Measurements from ENCODE around the gene ZNF469.

Gene ZNF469

DNA sequence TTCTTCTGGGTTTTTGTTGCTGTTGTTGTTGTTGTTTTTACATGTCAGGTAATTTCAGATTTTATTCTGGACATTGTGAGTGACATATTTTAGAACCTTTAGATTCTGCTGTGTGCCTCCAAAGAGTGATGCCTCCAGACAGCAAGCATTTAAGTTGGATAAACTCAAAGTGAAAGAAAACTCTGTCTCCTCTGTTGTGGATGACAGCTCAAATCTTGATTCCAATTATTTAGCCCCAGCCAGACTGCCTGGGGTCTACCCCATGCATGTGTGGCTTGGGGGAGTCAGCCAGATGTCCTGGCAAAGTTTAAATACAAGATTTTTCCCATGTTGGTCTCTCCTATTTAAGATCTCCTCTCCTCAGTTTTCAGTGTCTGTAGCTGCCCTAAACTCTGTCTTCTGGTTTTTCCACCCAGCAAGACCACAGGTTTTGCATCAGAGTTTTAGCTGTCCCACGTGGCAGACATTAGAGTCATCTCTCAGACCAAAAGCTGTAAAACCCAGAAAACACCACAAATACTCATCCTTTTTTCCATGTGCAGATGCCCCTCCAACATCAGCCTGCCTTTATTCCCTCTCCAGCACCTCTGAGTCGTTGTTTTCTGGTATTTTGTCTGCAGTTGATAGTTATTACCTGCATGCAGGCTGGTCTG is 19.4 kb upstream of the ZNF469 start:
- no peak for DNase-seq

DNA sequence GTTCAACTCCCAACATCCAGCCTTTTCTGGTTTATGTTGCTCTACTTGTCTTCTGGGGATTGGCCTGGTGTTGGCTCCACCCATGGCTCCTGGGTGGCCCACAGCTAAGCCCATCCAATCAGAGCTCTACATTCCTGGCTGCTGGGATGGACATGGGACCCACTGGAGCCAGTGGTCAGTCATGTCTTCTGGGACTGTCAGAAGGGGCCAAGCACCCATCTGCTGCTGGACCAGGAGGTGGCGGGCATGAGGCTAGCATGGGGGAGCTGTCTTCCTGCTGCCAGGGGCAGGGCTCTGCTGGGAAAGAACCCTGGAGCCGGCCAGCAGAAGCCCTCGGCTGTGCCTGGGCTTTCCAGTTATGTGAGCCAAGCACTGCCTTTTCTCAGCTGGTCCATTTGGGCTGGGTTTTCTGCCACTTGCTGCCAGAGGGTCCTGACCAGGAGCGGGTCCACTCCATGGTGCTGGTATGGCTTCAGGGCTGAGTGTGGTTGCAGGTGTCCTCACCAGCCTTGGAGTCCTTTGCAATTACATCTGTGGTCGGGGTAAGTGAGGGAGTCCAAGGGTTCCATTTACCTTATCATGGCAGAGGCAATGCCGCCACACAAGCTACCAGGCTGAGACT is 17.4 kb upstream of the ZNF469 start:
- no peak for DNase-seq

DNA sequence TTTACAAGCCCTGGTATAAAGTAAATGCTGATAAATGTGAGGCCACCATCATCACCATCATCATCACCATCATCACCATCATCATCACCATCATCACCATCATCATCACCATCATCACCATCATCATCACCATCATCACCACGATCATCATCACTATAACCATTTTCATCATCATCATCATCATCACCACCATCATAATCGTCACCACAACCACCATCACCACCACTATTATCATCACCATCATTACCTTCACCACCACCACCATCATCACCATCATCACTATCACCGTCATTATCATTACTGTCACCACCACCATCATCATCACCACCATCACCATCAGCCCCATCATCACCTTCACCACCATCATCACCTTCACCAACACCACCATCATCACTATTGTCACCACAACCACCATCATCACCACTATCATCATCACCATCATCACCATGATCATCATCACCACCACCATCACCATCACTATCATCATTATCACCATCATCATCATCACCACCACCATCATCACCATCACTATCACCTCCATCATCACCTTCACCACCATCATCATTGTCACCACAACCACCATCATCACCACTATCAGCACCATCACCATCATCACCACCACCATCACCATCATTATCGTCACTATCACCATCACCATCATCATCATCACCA is 16.6 kb upstream of the ZNF469 start:
- DNase-seq, result no peak

DNA sequence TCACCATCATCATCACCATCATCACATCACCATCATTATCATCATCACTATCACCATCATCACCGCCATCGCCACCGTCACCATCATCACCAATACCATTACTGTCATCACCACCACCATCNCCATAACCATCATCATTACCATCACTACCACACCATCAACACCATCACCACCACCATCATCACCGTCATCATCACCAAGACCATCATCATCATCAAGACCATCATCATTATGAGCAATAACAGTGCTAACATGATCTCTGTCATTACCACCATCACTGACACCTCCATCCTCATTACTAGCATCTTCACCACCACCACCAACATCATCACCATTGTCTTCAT is 16.1 kb upstream of the ZNF469 start:
- no peak for DNase-seq

DNA sequence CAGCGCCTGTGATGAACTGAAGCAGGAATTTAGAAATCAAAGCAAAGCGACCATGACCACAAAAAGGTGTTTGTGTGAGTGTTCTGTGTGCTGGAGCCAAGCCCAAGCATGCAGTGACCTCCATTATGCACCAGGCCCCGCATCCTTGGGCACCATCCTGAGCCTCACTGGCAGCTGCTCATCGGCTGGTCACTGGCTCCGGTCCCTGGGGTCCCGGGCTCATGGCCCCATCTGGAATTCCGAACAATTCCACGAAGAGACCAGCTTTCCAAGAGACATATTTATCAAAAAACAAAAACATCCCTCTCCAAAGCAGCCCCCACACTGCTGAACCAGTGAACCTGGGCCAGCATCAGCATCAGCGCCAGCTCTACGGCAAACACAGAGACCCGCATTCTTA is 15.2 kb upstream of the ZNF469 start:
- DNase-seq, result no peak

DNA sequence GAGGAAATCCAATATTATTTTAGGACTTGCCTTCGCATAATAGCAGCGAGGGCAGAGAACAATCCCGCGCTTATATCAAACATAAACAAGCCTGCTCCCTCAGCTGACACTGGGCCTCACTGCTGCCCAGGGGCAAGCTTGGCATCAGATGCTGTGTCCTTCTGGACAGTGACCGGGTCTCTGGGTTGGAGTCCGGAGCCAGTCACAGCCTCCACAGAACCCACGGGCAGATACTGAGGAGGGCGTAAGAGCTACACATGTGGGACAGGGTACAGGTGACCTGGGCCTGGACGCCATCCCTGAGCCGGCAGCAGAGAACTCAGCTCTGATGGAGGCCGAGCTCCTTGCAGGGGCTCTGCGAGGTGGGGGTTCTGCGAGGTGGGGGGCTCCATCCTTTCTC is 14.7 kb upstream of the ZNF469 start:
- no peak for DNase-seq

DNA sequence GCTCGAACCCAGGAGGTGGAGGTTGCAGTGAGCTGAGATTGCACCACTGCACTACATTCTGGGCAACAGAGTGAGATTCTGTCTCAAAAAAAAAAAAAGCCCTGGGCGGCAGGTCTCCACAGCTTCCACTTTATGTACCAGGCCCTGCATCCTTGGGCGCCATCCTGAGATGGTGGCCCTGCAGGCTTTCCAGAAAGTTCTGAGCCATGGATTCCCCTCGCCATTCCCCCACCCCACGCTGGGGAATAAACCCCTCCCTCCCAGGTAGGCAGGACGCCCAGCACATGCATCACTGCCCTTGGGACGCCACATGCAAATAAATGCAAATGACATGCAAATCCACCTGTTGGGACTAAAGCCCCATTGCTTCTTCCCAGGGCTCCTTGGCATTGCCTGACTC is 13.8 kb upstream of the ZNF469 start:
- no peak for DNase-seq

DNA sequence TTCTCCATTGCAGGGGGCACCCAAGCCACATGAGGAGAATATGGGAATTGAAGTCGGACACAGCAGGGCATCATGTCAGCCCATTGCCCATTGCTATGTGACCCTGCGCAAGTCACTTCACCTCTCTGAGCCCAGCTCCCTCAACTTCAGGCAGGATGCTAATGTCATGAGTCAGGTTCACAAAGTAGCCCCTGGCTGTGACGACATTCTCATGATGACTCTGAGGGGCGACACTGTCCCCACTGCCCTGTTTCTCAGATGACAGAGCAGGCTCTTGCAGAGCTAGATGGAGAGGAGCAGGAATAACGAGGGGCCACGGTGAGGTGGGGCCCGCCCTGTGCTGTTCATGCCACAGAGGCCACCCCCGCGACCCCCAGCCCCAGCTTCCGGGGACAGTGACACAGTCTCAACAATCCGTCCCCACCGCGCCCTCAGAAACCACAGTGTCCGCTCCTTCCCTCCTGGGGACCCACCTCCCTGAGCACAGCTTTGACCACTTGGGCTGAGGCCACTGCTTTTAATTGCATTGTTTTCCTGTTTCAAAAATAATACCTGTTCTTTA is 13.2 kb upstream of the ZNF469 start:
- no peak for DNase-seq

DNA sequence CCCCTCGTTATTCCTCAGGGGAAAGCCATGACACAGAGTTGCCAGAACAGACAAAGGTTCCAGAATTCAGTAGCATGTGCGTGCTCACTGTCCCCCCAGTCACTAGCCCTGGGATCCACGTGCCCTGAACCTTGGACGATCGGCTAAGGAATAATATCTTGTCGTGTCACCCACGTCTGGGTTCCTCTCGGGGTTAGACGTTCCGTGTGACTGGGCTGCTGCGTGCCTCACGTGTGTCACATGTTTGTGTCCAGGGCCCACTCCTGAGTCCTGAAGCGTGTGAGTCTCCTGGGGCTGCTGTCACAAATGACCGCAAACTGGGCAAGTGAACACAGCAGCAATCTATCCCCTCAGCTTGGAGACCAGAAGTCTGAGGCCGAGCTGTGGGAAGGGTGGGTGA is 12.4 kb upstream of the ZNF469 start:
- no peak for DNase-seq

DNA sequence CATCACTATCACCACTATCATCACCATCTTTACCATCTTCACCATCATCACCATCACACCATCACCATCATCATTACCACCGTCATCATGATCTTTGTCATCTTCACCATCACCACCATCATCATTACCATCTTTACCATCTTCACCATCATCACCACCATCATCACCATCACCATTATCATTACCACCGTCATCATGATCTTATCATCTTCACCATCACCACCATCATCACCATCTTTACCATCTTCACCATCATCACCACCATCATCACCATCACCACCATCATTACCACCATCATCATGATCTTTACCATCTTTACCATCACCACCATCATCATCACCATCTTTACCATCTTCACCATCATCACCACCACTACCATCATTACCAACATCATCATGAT is 10.2 kb upstream of the ZNF469 start:
- no peak for DNase-seq

DNA sequence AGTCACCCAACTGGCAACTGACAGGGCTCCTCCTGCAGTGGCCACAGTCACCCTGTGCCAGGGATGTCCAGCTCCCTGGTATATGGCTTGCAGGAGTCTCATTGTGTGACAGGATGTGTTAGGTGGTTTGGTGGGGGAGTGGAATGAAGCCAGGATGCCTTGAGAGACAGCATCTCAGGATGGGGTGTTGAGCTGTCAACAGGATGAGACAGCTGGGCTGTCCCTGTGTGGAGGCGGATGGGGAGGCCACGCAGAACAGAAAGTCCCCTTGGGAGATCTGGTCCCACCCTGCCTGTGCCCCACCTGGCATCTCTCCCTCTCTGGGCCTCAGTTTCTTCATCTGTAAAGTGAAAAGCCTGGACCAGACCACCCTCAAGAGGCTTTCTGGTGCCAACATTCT is 9.5 kb upstream of the ZNF469 start:
- no peak for DNase-seq

DNA sequence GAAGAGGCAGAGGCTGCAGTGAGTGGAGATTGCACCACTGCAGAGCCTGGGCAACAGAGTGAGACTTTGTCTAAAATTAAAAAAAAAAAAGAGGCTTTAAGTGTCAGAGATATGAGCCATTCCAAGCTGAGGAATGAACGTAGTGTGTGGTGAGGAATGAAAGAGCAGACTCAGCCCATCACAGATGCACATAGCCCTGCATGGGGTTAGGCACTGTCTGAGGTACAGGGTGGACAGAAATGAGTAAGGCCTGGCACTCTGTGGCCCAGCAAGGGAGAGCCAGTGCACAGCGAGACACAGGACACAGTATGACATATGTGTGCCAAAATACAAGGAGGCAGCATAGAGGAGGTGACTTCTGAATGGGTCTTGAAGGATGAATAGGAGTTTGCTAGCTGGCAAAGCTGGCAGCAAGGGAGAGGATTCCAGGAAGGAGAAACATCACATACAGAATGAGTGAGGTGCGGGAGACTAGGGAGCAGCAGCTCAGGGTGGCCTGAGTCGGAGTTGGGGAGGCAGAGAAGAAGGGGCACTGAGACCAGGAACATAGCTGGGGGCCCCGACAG is 8.7 kb upstream of the ZNF469 start:
- no peak for DNase-seq

DNA sequence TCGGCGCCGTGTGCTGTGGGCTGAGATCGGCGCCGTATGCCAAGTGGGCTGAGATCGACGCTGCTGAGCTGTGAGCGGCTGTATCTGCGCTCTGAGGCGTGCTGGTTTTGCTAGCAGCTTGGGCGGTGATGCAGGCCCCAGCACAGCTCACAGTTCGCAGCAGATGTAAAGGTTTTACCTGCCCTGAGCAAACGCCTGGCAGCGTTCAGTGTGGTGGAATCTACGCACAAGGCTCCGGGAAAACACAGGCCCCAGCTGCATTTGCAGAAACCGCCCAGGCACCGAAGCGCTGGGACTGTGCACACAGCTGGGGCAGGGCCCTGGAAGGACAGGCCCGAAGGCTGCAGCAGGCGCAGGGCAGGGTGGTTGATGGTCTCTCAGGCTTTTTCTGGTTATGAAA is 8.0 kb upstream of the ZNF469 start:
- no peak for DNase-seq

DNA sequence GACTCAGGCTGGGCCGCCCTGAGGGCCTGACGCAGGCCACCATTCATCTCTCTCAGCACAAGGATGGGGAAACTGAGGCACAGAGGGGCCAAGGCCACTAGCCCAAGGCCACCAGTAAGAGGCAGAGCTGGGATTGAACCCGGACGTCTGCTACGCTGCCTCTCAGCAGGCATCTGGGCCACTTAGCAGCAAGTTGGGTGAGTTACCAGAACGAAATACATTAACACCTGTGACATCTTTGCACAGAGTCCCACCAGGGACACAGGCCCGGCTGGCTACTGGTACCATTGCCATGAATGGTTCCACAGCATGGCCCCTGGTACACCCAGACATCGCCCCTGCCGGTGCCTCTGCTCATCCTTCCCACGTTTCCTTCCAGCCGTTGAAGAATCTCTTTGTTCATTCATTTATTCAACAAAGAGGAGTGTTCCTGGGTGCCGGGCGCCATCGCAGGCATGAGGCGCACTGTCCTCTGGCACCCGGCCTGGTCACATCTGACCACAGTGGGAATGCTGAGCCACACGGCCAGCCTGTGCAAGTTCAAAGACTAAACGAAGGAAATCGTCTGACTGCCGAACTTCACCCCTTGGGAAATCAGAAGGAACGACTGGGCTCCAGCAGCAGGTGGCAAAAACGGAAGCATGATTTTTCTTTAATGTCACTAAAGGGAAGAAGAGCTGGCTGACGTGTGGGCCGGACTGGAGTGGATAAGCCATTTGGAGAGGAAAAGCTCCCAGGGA is 7.4 kb upstream of the ZNF469 start:
- DNase-seq, result no peak

DNA sequence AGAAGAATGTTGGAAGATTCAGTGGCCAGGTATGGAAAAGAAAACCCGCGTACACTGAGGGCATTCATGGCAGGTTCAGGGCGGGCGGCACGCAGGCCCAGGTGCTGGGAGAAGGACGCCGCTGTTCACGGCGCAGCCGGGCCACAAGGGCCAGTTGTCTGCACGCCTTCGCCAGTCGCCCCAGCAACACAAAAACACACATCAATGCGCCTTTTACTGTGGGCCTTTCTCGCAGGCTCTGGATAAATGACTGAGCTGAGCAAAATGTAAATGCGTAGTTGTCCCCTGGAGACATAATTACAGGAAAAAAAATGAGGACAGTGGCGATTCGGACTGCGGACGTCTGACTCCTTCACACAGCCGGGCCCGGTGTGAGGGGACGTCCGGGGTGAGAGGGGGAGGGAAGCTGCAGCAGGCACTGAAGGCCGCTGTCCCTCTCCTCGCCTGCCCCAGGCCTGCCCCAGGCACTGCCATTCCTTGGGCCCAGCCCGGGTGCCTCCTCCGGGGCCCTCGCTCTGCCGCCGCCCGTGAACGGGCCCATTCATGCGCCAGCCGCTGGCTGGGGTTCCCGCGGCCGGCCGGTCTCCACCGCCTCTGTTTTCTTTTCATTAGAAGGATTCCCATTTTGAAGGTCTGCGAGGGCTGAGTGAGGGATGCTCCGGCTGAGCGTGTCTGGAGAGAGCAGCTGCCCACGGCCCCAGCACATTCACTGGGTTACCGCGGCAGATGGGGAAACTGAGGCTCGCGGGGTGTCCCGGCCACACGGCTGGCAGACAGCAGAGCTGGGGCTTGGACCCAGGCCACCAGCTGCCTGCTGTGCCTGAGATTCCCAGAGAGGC is 6.5 kb upstream of the ZNF469 start:
- DNase-seq, result no peak

DNA sequence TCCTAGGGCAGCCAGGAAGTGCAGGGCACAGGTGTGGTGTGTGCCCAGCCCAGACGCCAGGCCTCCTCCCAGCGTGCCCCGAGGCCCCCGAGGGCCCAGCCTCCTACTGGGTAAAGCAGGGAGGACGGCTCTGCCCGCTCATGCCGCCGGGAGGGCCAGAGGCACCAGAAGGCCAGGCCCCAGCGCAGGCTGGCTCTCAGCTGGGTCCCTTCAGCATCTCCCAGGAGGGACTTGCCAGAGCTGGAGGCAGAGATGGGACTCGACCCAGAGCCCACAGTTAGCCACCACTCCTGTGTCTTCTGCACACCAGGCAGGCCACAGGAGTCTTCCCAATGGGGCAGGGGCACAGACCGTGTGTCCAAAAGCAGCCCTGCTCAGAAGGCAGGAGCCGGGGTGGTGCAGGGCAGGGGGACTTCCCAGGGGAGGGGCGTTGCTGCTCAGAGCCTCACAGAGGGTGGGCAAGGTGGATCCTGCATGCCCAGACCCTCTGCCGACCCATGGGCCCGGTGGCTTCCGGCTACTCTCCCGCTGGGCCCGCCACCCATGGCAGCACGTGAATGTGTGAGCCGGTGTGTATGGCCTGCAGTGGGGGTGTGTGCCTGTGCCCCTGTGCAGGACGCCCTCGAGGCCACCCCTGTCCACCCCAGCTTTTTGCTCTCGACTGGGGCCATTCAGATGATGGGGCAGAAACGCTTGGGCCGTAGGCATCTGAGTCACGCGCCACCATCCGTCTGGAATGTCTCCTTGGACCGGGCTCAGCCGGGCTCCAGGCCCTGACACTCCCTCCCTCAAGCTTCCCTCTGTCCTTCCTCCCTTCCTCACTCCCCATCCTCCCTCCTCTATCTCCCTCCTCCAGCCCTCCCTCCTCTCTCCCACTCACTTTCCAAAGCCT is 5.7 kb upstream of the ZNF469 start:
- DNase-seq, result no peak

DNA sequence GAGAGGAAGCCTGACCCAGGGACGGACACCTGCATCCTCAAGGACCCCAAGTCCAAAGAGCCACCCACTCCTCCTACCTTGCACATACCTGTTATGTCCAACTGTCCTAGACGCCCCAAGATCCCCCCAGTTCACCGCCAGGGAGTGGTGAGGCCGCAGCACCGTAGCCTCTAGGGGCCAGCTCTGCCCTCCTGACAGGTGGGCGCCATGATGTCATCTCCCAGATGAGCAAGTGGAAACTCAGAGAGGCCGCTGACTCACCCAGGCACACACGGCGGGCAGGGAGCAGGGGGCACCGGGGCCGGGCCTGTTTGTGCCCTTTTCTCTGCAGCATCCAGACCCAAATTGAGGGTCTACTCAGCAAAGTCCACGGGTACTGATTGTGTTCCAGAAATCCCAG is 4.8 kb upstream of the ZNF469 start:
- DNase-seq, result no peak

DNA sequence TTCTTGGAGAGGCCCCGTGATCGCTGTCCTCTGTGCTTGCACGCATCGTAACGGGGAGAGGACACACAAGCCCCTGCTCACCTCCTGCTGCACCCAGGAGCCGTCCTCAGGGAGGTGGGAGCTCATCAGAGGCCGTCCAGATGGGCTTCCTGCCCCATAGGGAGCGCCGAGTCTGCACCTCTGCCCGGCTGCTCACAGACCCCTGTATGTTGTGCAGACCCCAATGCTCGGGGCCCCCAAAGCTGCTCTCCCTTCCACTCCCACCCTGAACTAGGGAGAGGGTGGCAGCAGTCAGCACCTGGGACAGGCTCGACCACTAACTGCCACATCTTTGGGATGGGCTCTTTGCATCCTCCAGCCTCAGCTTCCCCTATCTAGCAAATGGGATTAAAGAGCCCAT is 4.4 kb upstream of the ZNF469 start:
- no peak for DNase-seq

DNA sequence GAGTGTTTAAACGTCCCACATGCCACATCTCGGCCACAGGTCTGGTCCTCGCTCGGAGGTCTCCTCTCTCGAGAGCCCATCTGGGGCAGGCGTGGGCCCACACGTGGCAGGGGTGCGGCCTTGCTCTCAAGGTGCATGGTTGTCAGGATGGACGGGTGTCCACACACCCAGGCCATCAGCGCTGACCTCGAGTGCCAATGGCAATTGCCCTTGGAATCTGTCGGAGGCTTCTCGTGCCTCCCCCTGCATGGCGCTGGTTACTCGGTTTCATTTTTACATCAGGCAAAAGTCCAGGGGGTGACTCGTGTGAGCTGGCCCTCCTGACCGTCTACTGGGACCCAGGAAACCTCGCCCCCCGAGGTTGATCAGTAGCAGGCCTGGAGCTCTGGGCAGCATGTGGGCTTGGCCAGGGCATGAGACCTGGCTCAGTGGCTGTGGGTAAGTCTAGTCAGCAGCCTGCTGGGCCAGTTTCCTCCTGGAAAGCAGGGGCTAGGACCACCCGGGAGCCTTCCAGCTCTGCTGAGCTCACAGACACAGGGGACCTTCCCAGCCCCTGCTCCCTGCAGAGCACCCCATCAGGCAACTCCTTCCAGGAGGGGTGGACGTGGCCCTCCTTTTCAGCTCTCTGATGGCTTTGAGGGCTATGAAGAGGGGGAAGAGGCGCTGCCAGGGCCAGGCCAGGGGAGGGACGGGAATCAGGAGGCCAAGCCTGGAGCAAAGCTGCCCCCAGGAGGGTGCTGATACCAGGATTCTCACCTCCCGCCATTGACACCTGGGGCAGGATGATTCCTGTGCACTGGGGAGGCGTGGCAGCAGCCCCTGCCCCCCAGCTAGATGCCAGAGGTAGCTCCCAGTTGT is 3.7 kb upstream of the ZNF469 start:
- DNase-seq, result no peak

DNA sequence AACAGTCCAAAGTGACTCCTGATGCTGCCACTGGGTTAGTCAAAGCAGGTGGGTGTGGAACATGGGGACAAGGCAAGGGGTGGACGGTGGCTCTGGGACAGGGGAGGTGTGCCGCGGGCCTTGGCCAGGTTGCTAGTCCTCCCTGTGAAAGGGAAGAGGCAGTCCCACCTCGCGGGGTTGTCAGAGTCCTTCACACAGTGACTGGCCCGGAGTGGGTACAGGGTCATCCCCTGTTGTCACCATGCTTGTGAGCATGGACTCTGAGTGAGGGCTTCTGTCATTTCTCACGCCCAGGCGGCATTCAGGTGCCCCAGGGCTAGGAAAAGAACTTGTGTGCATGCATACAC is 3.1 kb upstream of the ZNF469 start:
- DNase-seq, result no peak
